ENCODE results near the gene POMP. TPM values are rescaled to one million over a fixed set of nuclear protein-coding genes. Genes with fewer than 3 reads are reported as not detected.

The POMP gene
- total RNA-seq, 2 experiments from 2014 or later = 46.6 to 79.0 TPM

- H3K79me2 ChIP-seq (ENCODE audit: insufficient read depth, low read depth, low read length) = no peaks in the 10 kb centered on the region
- H3K4me3 ChIP-seq (ENCODE audit: low read depth, low read length, poor library complexity, severe bottlenecking) = no peak overlapping the region
- H3K9me2 ChIP-seq (ENCODE audit: insufficient read depth, low read length) = 0 out of 2 replicates have a peak, but pooled peaks cover 3% of the 10 kb centered on the region
- H3K9me3 ChIP-seq (ENCODE audit: low read length) = no peaks in the 10 kb centered on the region
- H3K36me3 ChIP-seq (ENCODE audit: insufficient read depth, low read length) = no peaks in the 10 kb centered on the region
- intact Hi-C loops (cut with micrococcal nuclease; ENCODE audit: unreplicated experiment) = no loop called here
- DNase-seq (ENCODE audit: low spot score) = peak; percentile 7
- no peaks in the 10 kb centered on the region for H4K20me1 ChIP-seq (ENCODE audit: insufficient read depth, low read length)
- H2AFZ ChIP-seq (ENCODE audit: low read length) = no peak overlapping the region
- 0 out of 2 replicates have a peak overlapping the region, but pooled peaks have one; percentile 1 for H3K4me2 ChIP-seq (ENCODE audit: low read length)
- no TSS peak for BruUV-seq (replicated peaks)
- ChIA-PET POLR2A (interaction anchor here (0.6 kb wide), 1 partner anchor 17 kb away, joined by 3 read pairs; no protein-coding TSS in a partner anchor), CTCF (ENCODE audit: unreplicated experiment) (no interaction called here)
- H3K27ac ChIP-seq (ENCODE audit: low read depth, low read length, poor library complexity, severe bottlenecking) = no peak overlapping the region
- peaks cover 6% of the 10 kb centered on the region for H3K4me1 ChIP-seq (ENCODE audit: insufficient read depth, low read length, poor library complexity, severe bottlenecking)
- no peak for TF ChIP-seq EZH2phosphoT487 (IDR thresholded peaks at IDR 0.05; ENCODE audit: borderline replicate concordance, low read depth, low read length)
Measured at GRCh38 chr13:28707629-28708427, 48.9 kb downstream of the POMP start.

GRCh38 chr13:28710161-28710560 lies 51.2 kb downstream of the POMP start:
- no peaks in the 10 kb centered on the region for H3K9me2 ChIP-seq (ENCODE audit: insufficient read depth, low read length)
- ChIA-PET CTCF (ENCODE audit: unreplicated experiment) (no interaction called here), POLR2A (interaction anchor here (0.6 kb wide), 1 partner anchor 24 kb away, joined by 3 read pairs; no protein-coding TSS in a partner anchor)
- intact Hi-C loops (cut with micrococcal nuclease; ENCODE audit: unreplicated experiment) = no loop called here
- no peak for DNase-seq (ENCODE audit: low spot score)
- no peaks in the 10 kb centered on the region for H3K79me2 ChIP-seq (ENCODE audit: insufficient read depth, low read depth, low read length)
- no peaks in the 10 kb centered on the region for H3K9me3 ChIP-seq (ENCODE audit: low read length)
- no peak overlapping the region for H3K4me2 ChIP-seq (ENCODE audit: low read length)
- peaks cover 6% of the 10 kb centered on the region for H3K4me1 ChIP-seq (ENCODE audit: insufficient read depth, low read length, poor library complexity, severe bottlenecking)
- BruUV-seq (replicated peaks) = no TSS peak
- no peaks in the 10 kb centered on the region; the same call in 1 of the 2 replicates for H3K36me3 ChIP-seq (ENCODE audit: insufficient read depth, low read length)
- no peak overlapping the region for H2AFZ ChIP-seq (ENCODE audit: low read length)
- no peak for TF ChIP-seq CTCF (conservative IDR thresholded peaks at IDR 0.05; ENCODE audit: low read length)
- no peak for TF ChIP-seq EZH2phosphoT487 (IDR thresholded peaks at IDR 0.05; ENCODE audit: borderline replicate concordance, low read depth, low read length)
- no peak overlapping the region for H3K27ac ChIP-seq (ENCODE audit: low read depth, low read length, poor library complexity, severe bottlenecking)
- H4K20me1 ChIP-seq (ENCODE audit: insufficient read depth, low read length) = no peaks in the 10 kb centered on the region
- H3K4me3 ChIP-seq (ENCODE audit: low read depth, low read length, poor library complexity, severe bottlenecking) = no peak overlapping the region

- Histone ChIP-seq H3K36me3 (ENCODE audit: insufficient read depth, low read length) (no peaks in the 10 kb centered on the region; the same call in 1 of the 2 replicates), H2AFZ (ENCODE audit: low read length) (no peak overlapping the region)
- intact Hi-C loops (cut with micrococcal nuclease; ENCODE audit: unreplicated experiment) = no loop called here
Measured at GRCh38 chr13:28714651-28715050, 55.7 kb downstream of the POMP start.

More at GRCh38 chr13:28714651-28715050, 55.7 kb downstream of the POMP start:
- TF ChIP-seq CTCF (conservative IDR thresholded peaks at IDR 0.05; ENCODE audit: low read length) = no peak
- no peak for TF ChIP-seq EZH2phosphoT487 (IDR thresholded peaks at IDR 0.05; ENCODE audit: borderline replicate concordance, low read depth, low read length)
- no peaks in the 10 kb centered on the region for H3K9me3 ChIP-seq (ENCODE audit: low read length)
- H3K4me3 ChIP-seq (ENCODE audit: low read depth, low read length, poor library complexity, severe bottlenecking) = no peak overlapping the region
- no peak overlapping the region for H3K4me2 ChIP-seq (ENCODE audit: low read length)
- no peak for DNase-seq (ENCODE audit: low spot score)
- CTCF ChIA-PET (ENCODE audit: unreplicated experiment) = no interaction called here
- H4K20me1 ChIP-seq (ENCODE audit: insufficient read depth, low read length) = no peaks in the 10 kb centered on the region
- H3K9me2 ChIP-seq (ENCODE audit: insufficient read depth, low read length) = no peaks in the 10 kb centered on the region
- no TSS peak for BruUV-seq (replicated peaks)
- H3K4me1 ChIP-seq (ENCODE audit: insufficient read depth, low read length, poor library complexity, severe bottlenecking) = peaks cover 14% of the 10 kb centered on the region
- POLR2A ChIA-PET = no interaction called here
- no peaks in the 10 kb centered on the region for H3K79me2 ChIP-seq (ENCODE audit: insufficient read depth, low read depth, low read length)
- H3K27ac ChIP-seq (ENCODE audit: low read depth, low read length, poor library complexity, severe bottlenecking) = no peak overlapping the region
